ENCODE results near the gene FYN. TPM values are rescaled to one million over a fixed set of nuclear protein-coding genes. Genes with fewer than 3 reads are reported as not detected.

The FYN gene
- total and polyA plus RNA-seq, 5 experiments from 2014 or later, result 159 to 531 (median 317) TPM

GRCh38 chr6:111625461-111626391 lies 247.5 kb downstream of the FYN start:
- Mint-ChIP-seq H3K9me3 (peaks cover 2 to 16% (median 7%) of the 10 kb centered on the region in 9 donors), H3K27ac (no peak overlapping the region), H3K4me3 (no peak overlapping the region), H3K27me3 (peaks cover 0 to 3% (median 2%) of the 10 kb centered on the region in 5 donors), H3K36me3 (peaks cover 0 to 14% (median 13%) of the 10 kb centered on the region in 3 donors), H3K4me1 (no peaks in the 10 kb centered on the region)
- DNase-seq, result no peak
- no peak for ATAC-seq
- POLR2A ChIA-PET, result no interaction called here

- Mint-ChIP-seq H3K27ac (no peak overlapping the region), H3K4me1 (no peaks in the 10 kb centered on the region), H3K27me3 (peaks cover 0 to 9% (median 4%) of the 10 kb centered on the region in 5 donors), H3K4me3 (no peak overlapping the region), H3K36me3 (peaks cover 0 to 14% (median 13%) of the 10 kb centered on the region in 3 donors), H3K9me3 (peaks cover 2 to 16% (median 7%) of the 10 kb centered on the region in 9 donors)
- no peak for DNase-seq
- POLR2A ChIA-PET, result no interaction called here
- no peak for ATAC-seq
Measured at GRCh38 chr6:111625099-111625416, 248.2 kb downstream of the FYN start.

GRCh38 chr6:111624401-111625098 lies 248.7 kb downstream of the FYN start:
- no peaks in the 10 kb centered on the region for H3K4me1 Mint-ChIP-seq
- no peak overlapping the region for H3K4me3 Mint-ChIP-seq
- H3K36me3 Mint-ChIP-seq, result peaks cover 0 to 12% (median 11%) of the 10 kb centered on the region in 3 donors
- H3K9me3 Mint-ChIP-seq, result peaks cover 2 to 13% (median 6%) of the 10 kb centered on the region in 9 donors
- peaks cover 0 to 10% (median 4%) of the 10 kb centered on the region in 5 donors for H3K27me3 Mint-ChIP-seq
- POLR2A ChIA-PET, result no interaction called here
- no peak for ATAC-seq
- H3K27ac Mint-ChIP-seq, result peak overlapping the region in 1 of 10 donors; percentile 51
- no peak for DNase-seq

- peaks cover 0 to 2% (median 0%) of the 10 kb centered on the region in 4 donors for H3K4me1 Mint-ChIP-seq
- no peaks in the 10 kb centered on the region for H3K9me3 Mint-ChIP-seq
- H3K4me3 Mint-ChIP-seq, result no peak overlapping the region
- H3K36me3 Mint-ChIP-seq, result peaks cover 0 to 3% (median 0%) of the 10 kb centered on the region in 3 donors
- POLR2A ChIA-PET, result no interaction called here
- DNase-seq (no peak), ATAC-seq (no peak)
- H3K27me3 Mint-ChIP-seq, result peaks cover 0 to 10% (median 4%) of the 10 kb centered on the region in 5 donors
- no peak overlapping the region for H3K27ac Mint-ChIP-seq
Measured at GRCh38 chr6:111623046-111623718, 250.1 kb downstream of the FYN start.

GRCh38 chr6:111620169-111620568 lies 253.1 kb downstream of the FYN start:
- ATAC-seq, result no peak
- Mint-ChIP-seq H3K27me3 (peaks cover 2 to 10% (median 4%) of the 10 kb centered on the region in 5 donors), H3K9me3 (no peaks in the 10 kb centered on the region), H3K27ac (no peak overlapping the region), H3K36me3 (no peaks in the 10 kb centered on the region), H3K4me3 (no peak overlapping the region), H3K4me1 (peaks cover 0 to 2% (median 0%) of the 10 kb centered on the region in 4 donors)
- POLR2A ChIA-PET, result no interaction called here
- no peak for DNase-seq

GRCh38 chr6:111618407-111618806 lies 254.8 kb downstream of the FYN start:
- Mint-ChIP-seq H3K36me3 (no peaks in the 10 kb centered on the region), H3K27me3 (peaks cover 2 to 22% (median 15%) of the 10 kb centered on the region in 5 donors), H3K4me3 (no peak overlapping the region), H3K4me1 (peaks cover 0 to 2% (median 0%) of the 10 kb centered on the region in 4 donors), H3K27ac (peak overlapping the region in 1 of 10 donors; percentile 10), H3K9me3 (no peaks in the 10 kb centered on the region)
- ATAC-seq (no peak), DNase-seq (no peak)
- POLR2A ChIA-PET, result no interaction called here

GRCh38 chr6:111617149-111617548 lies 256.1 kb downstream of the FYN start:
- peaks cover 2 to 22% (median 14%) of the 10 kb centered on the region in 5 donors for H3K27me3 Mint-ChIP-seq
- H3K4me1 Mint-ChIP-seq, result peaks cover 0 to 2% (median 0%) of the 10 kb centered on the region in 4 donors
- DNase-seq (no peak), ATAC-seq (peak in 1 of 2 donors; percentile 46)
- H3K27ac Mint-ChIP-seq, result no peak overlapping the region
- POLR2A ChIA-PET, result no interaction called here
- H3K9me3 Mint-ChIP-seq, result peaks cover 0 to 4% (median 0%) of the 10 kb centered on the region in 9 donors
- H3K4me3 Mint-ChIP-seq, result no peak overlapping the region
- peaks cover 0 to 7% (median 0%) of the 10 kb centered on the region in 3 donors for H3K36me3 Mint-ChIP-seq

GRCh38 chr6:111615916-111616612 lies 257.2 kb downstream of the FYN start:
- POLR2A ChIA-PET, result no interaction called here
- peaks cover 0 to 4% (median 0%) of the 10 kb centered on the region in 9 donors for H3K9me3 Mint-ChIP-seq
- H3K27ac Mint-ChIP-seq, result no peak overlapping the region
- peaks cover 0 to 10% (median 0%) of the 10 kb centered on the region in 3 donors for H3K36me3 Mint-ChIP-seq
- ATAC-seq, result no peak
- no peak for DNase-seq
- H3K27me3 Mint-ChIP-seq, result peaks cover 2 to 22% (median 14%) of the 10 kb centered on the region in 5 donors
- H3K4me3 Mint-ChIP-seq, result no peak overlapping the region
- peaks cover 0 to 2% (median 0%) of the 10 kb centered on the region in 4 donors for H3K4me1 Mint-ChIP-seq

GRCh38 chr6:111614833-111615582 lies 258.2 kb downstream of the FYN start:
- no peak overlapping the region for H3K27ac Mint-ChIP-seq
- ATAC-seq, result no peak
- H3K4me1 Mint-ChIP-seq, result peaks cover 0 to 2% (median 0%) of the 10 kb centered on the region in 4 donors
- peaks cover 0 to 10% (median 0%) of the 10 kb centered on the region in 3 donors for H3K36me3 Mint-ChIP-seq
- POLR2A ChIA-PET, result no interaction called here
- peaks cover 0 to 4% (median 0%) of the 10 kb centered on the region in 9 donors for H3K9me3 Mint-ChIP-seq
- DNase-seq, result no peak
- H3K4me3 Mint-ChIP-seq, result no peak overlapping the region
- peaks cover 2 to 13% (median 9%) of the 10 kb centered on the region in 5 donors for H3K27me3 Mint-ChIP-seq

- ATAC-seq, result no peak
- Mint-ChIP-seq H3K4me1 (peaks cover 0 to 2% (median under 1%) of the 10 kb centered on the region in 4 donors), H3K4me3 (no peak overlapping the region), H3K9me3 (peaks cover 0 to 4% (median 0%) of the 10 kb centered on the region in 9 donors), H3K27me3 (peaks cover 2 to 13% (median 8%) of the 10 kb centered on the region in 5 donors), H3K27ac (peak overlapping the region in 1 of 10 donors; percentile 26), H3K36me3 (peaks cover 0 to 10% (median 0%) of the 10 kb centered on the region in 3 donors)
- POLR2A ChIA-PET, result no interaction called here
- no peak for DNase-seq
Measured at GRCh38 chr6:111612379-111612778, 260.9 kb downstream of the FYN start.

GRCh38 chr6:111610548-111611172 lies 262.6 kb downstream of the FYN start:
- H3K4me1 Mint-ChIP-seq, result peaks cover 1 to 15% (median 7%) of the 10 kb centered on the region in 4 donors
- peaks cover 2 to 13% (median 8%) of the 10 kb centered on the region in 5 donors for H3K27me3 Mint-ChIP-seq
- POLR2A ChIA-PET, result no interaction called here
- H3K4me3 Mint-ChIP-seq, result no peak overlapping the region
- H3K27ac Mint-ChIP-seq, result no peak overlapping the region
- H3K9me3 Mint-ChIP-seq, result peaks cover 0 to 4% (median 0%) of the 10 kb centered on the region in 9 donors
- peaks cover 0 to 10% (median 0%) of the 10 kb centered on the region in 3 donors for H3K36me3 Mint-ChIP-seq
- DNase-seq, result no peak
- no peak for ATAC-seq
